Astrocyte (in vitro differentiated cells and primary cell): Measurements from ENCODE around the gene PAK2. TPM values are rescaled to one million over a fixed set of nuclear protein-coding genes. Genes with fewer than 3 reads are reported as not detected.

Source experiments
- DNase-seq: peaks from one replicate; pipeline ENCODE4 v3.0.0-alpha.2; 2010; ENCODE audit warnings: low read depth
- FAIRE-seq: peaks from 2 replicates; lab custom pipeline; 2011; peaks lifted over from hg19 to GRCh38; lab: Jason Lieb, UNC
- H2AFZ ChIP-seq: 2 replicates; pipeline ENCODE4 v1.6.0; 2012; ENCODE audit warnings: low read depth, low read length, inconsistent platforms
- H3K27ac ChIP-seq: 2 replicates; pipeline ENCODE4 v1.5.1; 2011; ENCODE audit warnings: low read depth, low read length, inconsistent platforms
- H3K27me3 ChIP-seq: 2 replicates; pipeline ENCODE4 v1.6.0; 2011; ENCODE audit warnings: low read length, inconsistent platforms; ENCODE audit not compliant: insufficient read depth
- H3K36me3 ChIP-seq: 2 replicates; pipeline ENCODE4 v1.5.1; 2011; ENCODE audit warnings: low read length, inconsistent platforms; ENCODE audit not compliant: insufficient read depth
- H3K4me1 ChIP-seq: 2 replicates; pipeline ENCODE4 v1.5.1; 2011; ENCODE audit warnings: low read length, inconsistent platforms; ENCODE audit not compliant: insufficient read depth
- H3K4me2 ChIP-seq: 2 replicates; pipeline ENCODE4 v1.6.0; 2012; ENCODE audit warnings: low read length, inconsistent platforms
- H3K4me3 ChIP-seq: 2 replicates; pipeline ENCODE4 v1.5.1; 2011; ENCODE audit warnings: low read depth, mild to moderate bottlenecking, low read length, inconsistent platforms; ENCODE audit not compliant: insufficient read depth
- H3K79me2 ChIP-seq: 2 replicates; pipeline ENCODE4 v1.6.0; 2012; ENCODE audit warnings: mild to moderate bottlenecking, low read length, inconsistent platforms; ENCODE audit not compliant: insufficient read depth
- H3K9ac ChIP-seq: 2 replicates; pipeline ENCODE4 v1.6.0; 2012; ENCODE audit warnings: mild to moderate bottlenecking, low read length, inconsistent platforms
- H3K9me3 ChIP-seq: 2 replicates; pipeline ENCODE4 v1.5.1; 2012; ENCODE audit warnings: low read depth, mild to moderate bottlenecking, low read length, inconsistent platforms; ENCODE audit not compliant: insufficient read depth
- H4K20me1 ChIP-seq: 2 replicates; pipeline ENCODE4 v1.6.0; 2012; ENCODE audit warnings: low read length, inconsistent platforms; ENCODE audit not compliant: insufficient read depth
- H3K27ac Mint-ChIP-seq: one replicate; pipeline ENCODE4 v1.8.0; 2021; ENCODE audit warnings: mild to moderate bottlenecking, mixed read lengths; ENCODE audit not compliant: unreplicated experiment
- H3K27me3 Mint-ChIP-seq: one replicate; pipeline ENCODE4 v1.8.0; 2021; ENCODE audit warnings: low read depth, mixed read lengths; ENCODE audit not compliant: unreplicated experiment
- H3K36me3 Mint-ChIP-seq: one replicate; pipeline ENCODE4 v1.8.0; 2021; ENCODE audit warnings: low read depth, mixed read lengths; ENCODE audit not compliant: unreplicated experiment
- H3K4me1 Mint-ChIP-seq: one replicate; pipeline ENCODE4 v1.8.0; 2021; ENCODE audit warnings: low read depth, mixed read lengths; ENCODE audit not compliant: unreplicated experiment
- H3K4me3 Mint-ChIP-seq: one replicate; pipeline ENCODE4 v1.8.0; 2021; ENCODE audit warnings: mild to moderate bottlenecking, moderate library complexity, mixed read lengths; ENCODE audit not compliant: unreplicated experiment
- H3K9me3 Mint-ChIP-seq: one replicate; pipeline ENCODE4 v1.8.0; 2021; ENCODE audit warnings: mild to moderate bottlenecking, mixed read lengths; ENCODE audit not compliant: unreplicated experiment
- EZH2 ChIP-seq: IDR thresholded peaks from 2 replicates; pipeline ENCODE4 v1.6.1; 2012; ENCODE audit warnings: mild to moderate bottlenecking, low read length, inconsistent platforms; ENCODE audit not compliant: insufficient read depth
- total RNA-seq: library from RNA; stranded (reverse); gene quantifications from 2 replicates; pipeline ENCODE4 v1.2.1, GENCODE V29; 2021
- TF ChIP-seq, protein P1 (sequence below): IDR thresholded peaks from 2 replicates; pipeline ENCODE4 v1.5.1; 2011; ENCODE audit warnings: low read depth, mild to moderate bottlenecking, inconsistent platforms, low read length, moderate library complexity; ENCODE audit not compliant: insufficient read depth

The PAK2 gene
- total RNA-seq, 1 donor from 2014 or later: 124 TPM

DNA sequence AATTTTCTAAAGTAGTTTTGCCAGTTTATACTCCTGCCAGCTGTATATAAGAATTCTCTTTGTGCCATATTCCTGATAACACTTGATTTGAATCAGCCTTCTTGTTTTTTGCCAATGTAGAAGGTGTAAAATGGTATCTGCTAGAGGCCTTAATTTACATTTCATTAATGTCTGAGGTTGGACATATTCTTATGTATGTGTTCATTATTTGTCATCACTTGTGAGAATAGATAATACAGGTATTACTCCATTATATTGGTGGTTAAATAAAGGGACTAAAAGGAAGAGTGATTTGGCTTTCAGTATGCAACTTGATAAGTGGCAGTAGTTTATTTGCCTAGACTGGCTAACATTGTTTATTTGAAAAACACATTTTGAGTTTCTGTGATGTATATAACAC, 25.8 kb downstream of the PAK2 start:
- Histone ChIP-seq H3K9ac (no peak overlapping the region), H3K79me2 (peaks cover 70% of the 10 kb centered on the region), H4K20me1 (peaks cover 38% of the 10 kb centered on the region), H3K36me3 (no peaks in the 10 kb centered on the region), H2AFZ (no peak overlapping the region), H3K4me1 (no peaks in the 10 kb centered on the region), H3K27me3 (no peaks in the 10 kb centered on the region), H3K9me3 (no peaks in the 10 kb centered on the region), H3K4me3 (no peak overlapping the region), H3K4me2 (no peak overlapping the region), H3K27ac (no peak overlapping the region)
- no peak for TF ChIP-seq EZH2
- TF ChIP-seq, protein P1, sequence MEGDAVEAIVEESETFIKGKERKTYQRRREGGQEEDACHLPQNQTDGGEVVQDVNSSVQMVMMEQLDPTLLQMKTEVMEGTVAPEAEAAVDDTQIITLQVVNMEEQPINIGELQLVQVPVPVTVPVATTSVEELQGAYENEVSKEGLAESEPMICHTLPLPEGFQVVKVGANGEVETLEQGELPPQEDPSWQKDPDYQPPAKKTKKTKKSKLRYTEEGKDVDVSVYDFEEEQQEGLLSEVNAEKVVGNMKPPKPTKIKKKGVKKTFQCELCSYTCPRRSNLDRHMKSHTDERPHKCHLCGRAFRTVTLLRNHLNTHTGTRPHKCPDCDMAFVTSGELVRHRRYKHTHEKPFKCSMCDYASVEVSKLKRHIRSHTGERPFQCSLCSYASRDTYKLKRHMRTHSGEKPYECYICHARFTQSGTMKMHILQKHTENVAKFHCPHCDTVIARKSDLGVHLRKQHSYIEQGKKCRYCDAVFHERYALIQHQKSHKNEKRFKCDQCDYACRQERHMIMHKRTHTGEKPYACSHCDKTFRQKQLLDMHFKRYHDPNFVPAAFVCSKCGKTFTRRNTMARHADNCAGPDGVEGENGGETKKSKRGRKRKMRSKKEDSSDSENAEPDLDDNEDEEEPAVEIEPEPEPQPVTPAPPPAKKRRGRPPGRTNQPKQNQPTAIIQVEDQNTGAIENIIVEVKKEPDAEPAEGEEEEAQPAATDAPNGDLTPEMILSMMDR: no peak
- H3K27me3 Mint-ChIP-seq: no peaks in the 10 kb centered on the region
- no peaks in the 10 kb centered on the region for H3K4me1 Mint-ChIP-seq
- H3K27ac Mint-ChIP-seq: no peak overlapping the region
- no peak overlapping the region for H3K4me3 Mint-ChIP-seq
- no peak for FAIRE-seq
- peaks cover 2% of the 10 kb centered on the region for H3K9me3 Mint-ChIP-seq
- H3K36me3 Mint-ChIP-seq: peaks cover 7% of the 10 kb centered on the region
- DNase-seq: no peak

DNA sequence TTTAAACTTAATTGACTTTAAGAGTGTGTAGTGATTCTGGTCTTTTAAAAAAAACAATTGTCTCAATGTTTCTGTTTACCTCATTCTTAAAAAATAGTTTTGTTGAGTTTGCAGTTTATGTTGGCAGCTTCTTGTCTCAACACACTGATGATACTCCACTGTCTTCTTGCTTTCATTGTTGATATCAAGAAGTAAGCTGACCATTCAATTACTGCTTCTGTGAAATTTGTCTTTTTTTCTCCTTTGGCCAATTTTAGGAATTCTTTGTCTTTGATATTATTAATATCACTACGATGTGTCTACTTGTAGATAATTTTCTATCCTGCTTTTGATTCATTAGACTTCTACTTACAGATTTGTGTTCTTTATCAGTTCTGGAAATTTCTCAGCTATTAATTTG, 31.4 kb downstream of the PAK2 start:
- H3K79me2 ChIP-seq: peaks cover 93% of the 10 kb centered on the region
- TF ChIP-seq, protein P1: no peak
- no peak for TF ChIP-seq EZH2
- H3K36me3 ChIP-seq: no peaks in the 10 kb centered on the region
- Mint-ChIP-seq H3K36me3 (peaks cover 3% of the 10 kb centered on the region), H3K4me1 (peaks cover 19% of the 10 kb centered on the region), H3K27me3 (no peaks in the 10 kb centered on the region), H3K4me3 (no peak overlapping the region), H3K9me3 (no peaks in the 10 kb centered on the region), H3K27ac (no peak overlapping the region)
- H2AFZ ChIP-seq: no peak overlapping the region
- no peaks in the 10 kb centered on the region for H3K9me3 ChIP-seq
- no peak overlapping the region for H3K4me2 ChIP-seq
- H3K4me3 ChIP-seq: no peak overlapping the region
- H4K20me1 ChIP-seq: peaks cover 65% of the 10 kb centered on the region
- H3K4me1 ChIP-seq: peaks cover 6% of the 10 kb centered on the region
- DNase-seq (no peak), FAIRE-seq (no peak)
- H3K9ac ChIP-seq: no peak overlapping the region
- no peaks in the 10 kb centered on the region for H3K27me3 ChIP-seq
- no peak overlapping the region for H3K27ac ChIP-seq

DNA sequence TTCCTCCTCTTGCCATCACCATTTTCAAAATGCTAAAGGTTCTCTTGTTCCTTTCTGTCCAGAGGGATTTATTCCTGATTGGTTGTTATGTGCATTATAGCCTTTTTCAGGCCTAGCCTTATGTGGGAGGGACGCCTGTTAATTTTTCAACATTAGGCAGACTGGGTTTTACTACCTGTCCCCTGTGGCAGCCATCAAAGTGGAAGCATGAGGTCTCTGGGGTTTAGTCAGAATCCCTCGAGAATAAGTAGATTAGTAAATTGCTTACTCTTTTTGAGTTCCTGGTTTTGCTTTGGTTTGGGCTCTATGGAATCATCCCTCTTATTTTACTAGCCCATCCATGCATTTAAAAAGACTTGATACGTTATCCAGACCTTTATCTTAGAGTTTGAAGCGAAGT, 32.4 kb downstream of the PAK2 start:
- Histone ChIP-seq H3K4me3 (no peak overlapping the region), H3K79me2 (peaks cover 92% of the 10 kb centered on the region), H4K20me1 (peaks cover 69% of the 10 kb centered on the region), H2AFZ (no peak overlapping the region), H3K27ac (no peak overlapping the region), H3K27me3 (no peaks in the 10 kb centered on the region), H3K9me3 (no peaks in the 10 kb centered on the region), H3K4me2 (no peak overlapping the region), H3K4me1 (peaks cover 6% of the 10 kb centered on the region), H3K36me3 (no peaks in the 10 kb centered on the region), H3K9ac (no peak overlapping the region)
- H3K9me3 Mint-ChIP-seq: no peaks in the 10 kb centered on the region
- no peaks in the 10 kb centered on the region for H3K27me3 Mint-ChIP-seq
- no peak overlapping the region for H3K27ac Mint-ChIP-seq
- FAIRE-seq (no peak), DNase-seq (no peak)
- no peak overlapping the region for H3K4me3 Mint-ChIP-seq
- H3K36me3 Mint-ChIP-seq: peaks cover 6% of the 10 kb centered on the region
- peaks cover 19% of the 10 kb centered on the region for H3K4me1 Mint-ChIP-seq
- TF ChIP-seq, protein P1: no peak
- TF ChIP-seq EZH2: no peak
